GM18867 (cell line): ENCODE measurements around the gene FOXL1.

Experiments
- ATAC-seq: cut with Tn5 transposase; IDR thresholded peaks from one replicate; pipeline ENCODE4 v1.9.1; 2021; ENCODE audit warnings: mild to moderate bottlenecking, moderate library complexity; ENCODE audit not compliant: unreplicated experiment

The FOXL1 gene

GRCh38 chr16:86567701-86568581 lies 10.4 kb upstream of the FOXL1 start:
- ATAC-seq, result no peak

DNA sequence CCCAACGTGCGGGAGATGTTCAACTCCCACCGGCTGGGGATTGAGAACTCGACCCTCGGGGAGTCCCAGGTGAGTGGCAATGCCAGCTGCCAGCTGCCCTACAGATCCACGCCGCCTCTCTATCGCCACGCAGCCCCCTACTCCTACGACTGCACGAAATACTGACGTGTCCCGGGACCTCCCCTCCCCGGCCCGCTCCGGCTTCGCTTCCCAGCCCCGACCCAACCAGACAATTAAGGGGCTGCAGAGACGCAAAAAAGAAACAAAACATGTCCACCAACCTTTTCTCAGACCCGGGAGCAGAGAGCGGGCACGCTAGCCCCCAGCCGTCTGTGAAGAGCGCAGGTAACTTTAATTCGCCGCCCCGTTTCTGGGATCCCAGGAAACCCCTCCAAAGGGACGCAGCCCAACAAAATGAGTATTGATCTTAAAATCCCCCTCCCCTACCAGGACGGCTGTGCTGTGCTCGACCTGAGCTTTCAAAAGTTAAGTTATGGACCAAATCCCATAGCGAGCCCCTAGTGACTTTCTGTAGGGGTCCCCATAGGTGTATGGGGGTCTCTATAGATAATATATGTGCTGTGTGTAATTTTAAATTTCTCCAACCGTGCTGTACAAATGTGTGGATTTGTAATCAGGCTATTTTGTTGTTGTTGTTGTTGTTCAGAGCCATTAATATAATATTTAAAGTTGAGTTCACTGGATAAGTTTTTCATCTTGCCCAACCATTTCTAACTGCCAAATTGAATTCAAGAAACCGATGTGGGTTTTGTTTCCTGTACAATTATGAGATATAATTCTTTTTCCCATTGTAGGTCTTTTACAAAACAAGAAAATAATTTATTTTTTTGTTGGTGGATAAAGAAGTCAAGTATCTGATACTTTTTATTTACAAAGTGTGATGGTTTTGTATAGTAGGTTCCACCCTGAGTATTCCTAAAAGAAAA lies 9.4 kb upstream of the FOXL1 start:
- ATAC-seq, result no peak

GRCh38 chr16:86569701-86570447 lies 8.5 kb upstream of the FOXL1 start:
- no peak for ATAC-seq

- ATAC-seq, result no peak
These were observed 7.5 kb upstream of the FOXL1 start for GRCh38 chr16:86570558-86571529.

- ATAC-seq, result no peak
These were observed 6.8 kb upstream of the FOXL1 start for GRCh38 chr16:86571530-86571915.

DNA sequence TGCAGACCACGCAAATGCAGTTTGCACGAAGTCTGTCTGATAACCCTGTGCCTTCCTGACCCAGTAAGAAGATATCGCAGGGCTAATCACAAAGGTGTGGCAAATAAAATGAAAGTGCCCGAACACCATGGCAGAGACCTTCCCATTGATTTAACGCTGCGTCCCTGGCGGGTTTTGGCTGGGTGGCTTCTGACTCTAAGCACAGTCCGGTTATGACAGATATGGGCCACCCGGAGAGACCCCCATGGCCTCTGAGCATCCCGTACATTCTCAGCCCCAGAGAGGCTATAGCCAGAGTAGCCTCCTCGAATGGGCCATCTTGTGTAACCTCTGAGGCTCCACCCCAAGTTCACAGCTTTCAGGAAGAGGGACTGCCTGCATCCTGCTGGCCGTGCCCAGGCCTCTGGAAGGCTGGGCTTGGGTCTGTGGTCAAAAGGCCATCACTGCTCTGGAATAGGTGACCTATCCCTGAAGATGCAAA lies 6.3 kb upstream of the FOXL1 start:
- no peak for ATAC-seq

DNA sequence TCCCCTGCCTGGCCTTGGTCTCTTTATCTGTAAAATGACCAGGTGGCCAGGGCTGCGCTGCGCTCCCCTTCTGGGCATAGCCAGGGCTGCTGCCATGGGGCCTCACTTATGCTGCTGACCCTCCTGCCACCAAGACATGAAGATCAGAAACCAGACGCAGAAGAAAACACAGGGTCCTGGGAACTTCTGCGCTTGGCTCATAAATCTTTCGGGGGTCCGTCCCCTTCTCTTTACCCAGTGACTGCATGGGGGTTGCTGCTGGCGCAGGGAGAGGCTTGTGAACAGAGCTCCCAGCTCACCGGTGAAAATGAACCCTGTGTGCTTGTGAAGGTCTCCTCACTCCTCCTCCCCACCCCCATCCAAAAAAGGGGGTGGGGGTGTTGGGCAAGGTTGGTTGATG lies 5.7 kb upstream of the FOXL1 start:
- no peak for ATAC-seq

GRCh38 chr16:86573215-86573614 lies 5.1 kb upstream of the FOXL1 start:
- ATAC-seq, result no peak

DNA sequence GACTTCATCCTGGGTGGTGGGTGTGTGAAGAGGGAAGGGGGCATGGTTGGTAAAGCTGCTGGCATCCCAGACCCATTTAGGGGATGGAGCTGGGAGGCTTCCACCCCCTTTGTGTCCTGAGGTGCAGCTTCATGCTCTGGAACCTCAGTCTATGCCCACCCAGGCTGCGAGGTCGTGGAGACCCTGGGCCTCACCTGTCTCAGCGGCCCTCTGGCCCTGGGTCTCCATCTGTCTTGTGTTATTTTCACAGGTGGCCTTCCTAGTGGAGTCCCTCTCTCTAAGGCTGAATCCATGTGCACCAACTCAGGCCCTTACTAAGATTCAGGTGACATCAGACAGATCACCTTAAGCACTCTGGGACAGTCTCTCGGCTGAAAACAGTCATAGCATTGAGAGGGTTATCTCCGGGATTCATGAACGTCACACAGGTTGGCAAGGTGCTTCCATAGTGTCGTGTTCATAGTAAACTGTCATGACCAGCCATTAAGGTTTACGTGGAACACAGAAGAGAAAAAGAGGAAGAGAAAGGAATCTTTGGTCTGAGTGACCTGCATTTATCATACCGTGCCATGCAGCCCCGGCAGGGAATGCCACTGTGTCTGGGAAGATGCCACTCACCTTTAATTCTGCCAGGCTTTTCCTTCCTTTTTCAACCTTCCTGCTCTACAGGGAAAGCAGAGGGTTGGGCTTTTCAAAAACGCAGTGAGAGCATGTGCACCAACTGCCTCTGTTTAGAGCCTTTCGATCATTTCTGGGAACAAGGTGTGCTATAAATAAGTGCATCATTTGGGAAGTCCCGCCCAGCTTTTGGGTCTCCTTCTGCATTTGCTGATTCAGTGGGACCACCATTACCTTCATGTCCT lies 4.5 kb upstream of the FOXL1 start:
- ATAC-seq, result no peak

GRCh38 chr16:86574646-86575045 lies 3.7 kb upstream of the FOXL1 start:
- ATAC-seq, result no peak

DNA sequence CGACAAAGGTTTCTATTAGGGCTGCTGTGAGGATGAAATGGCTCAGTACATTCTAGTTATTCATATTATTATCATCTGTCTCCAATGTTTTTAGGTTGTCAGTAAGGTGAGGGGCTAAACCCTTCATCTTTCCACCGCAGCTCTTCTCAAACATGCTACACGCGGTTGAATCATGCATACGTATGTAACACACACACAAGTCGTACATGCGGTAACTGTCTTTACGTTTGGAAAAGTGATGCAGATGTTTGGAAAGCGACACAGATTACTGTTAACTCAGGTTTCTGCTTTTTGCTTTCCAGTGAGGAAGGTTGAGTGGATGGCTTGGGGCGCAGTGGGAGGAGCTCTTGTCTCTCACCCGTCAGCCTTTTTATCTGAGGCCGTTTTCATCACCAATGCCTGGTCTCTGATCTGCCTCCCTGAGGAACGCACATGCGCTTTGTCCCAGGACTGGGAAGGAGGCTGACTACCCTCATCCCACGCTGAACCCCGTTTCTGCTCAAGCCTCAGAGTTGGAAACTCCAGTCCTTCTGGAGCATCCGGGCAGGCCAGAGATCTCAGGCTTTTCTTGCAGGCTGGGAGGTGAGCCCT lies 3.2 kb upstream of the FOXL1 start:
- no peak for ATAC-seq

- no peak for ATAC-seq
These were observed 2.4 kb upstream of the FOXL1 start for GRCh38 chr16:86575754-86576557.

GRCh38 chr16:86576591-86577313 lies 1.6 kb upstream of the FOXL1 start:
- ATAC-seq, result no peak

DNA sequence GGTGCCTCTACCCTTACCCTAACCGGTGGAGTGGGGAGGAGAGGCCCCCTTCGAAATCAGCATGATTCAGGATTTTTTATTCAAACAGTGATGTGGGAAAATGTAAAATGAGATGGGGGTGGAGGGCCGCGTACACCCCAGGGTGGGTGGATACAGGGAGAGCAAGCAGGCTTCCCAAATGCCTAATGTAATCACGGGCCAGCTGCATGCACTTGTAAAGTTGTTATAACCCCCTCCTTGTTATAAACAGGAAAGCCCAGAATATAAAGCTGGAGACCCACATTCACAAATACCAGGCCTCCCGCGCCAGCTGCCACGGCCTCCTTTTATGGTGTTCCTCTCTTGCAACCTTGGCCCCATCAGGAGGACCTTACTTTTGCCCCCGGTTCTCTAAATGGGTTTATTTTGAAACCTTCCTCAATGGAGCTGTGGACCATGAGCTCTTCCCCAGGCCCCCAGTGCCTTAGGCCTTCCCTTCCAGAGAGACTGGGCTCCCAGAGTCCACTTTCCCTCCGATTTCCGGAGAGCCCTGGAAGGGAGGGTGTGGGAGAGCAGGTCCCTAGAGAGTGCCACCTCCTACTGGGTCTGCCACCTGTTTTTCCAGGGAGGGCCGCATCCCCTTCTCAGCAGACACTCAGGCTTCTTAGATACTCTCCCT lies 906 bp upstream of the FOXL1 start:
- ATAC-seq, result no peak

GRCh38 chr16:86578611-86579267 lies 390 bp downstream of the FOXL1 start:
- no peak for ATAC-seq
